ENCODE results near the gene CRMP1. TPM values are rescaled to one million over a fixed set of nuclear protein-coding genes. Genes with fewer than 3 reads are reported as not detected.

The CRMP1 gene
- total RNA-seq, 4 donors from 2014 or later = 0.28 to 1.9 (median 0.44) TPM; not detected in 1

DNA sequence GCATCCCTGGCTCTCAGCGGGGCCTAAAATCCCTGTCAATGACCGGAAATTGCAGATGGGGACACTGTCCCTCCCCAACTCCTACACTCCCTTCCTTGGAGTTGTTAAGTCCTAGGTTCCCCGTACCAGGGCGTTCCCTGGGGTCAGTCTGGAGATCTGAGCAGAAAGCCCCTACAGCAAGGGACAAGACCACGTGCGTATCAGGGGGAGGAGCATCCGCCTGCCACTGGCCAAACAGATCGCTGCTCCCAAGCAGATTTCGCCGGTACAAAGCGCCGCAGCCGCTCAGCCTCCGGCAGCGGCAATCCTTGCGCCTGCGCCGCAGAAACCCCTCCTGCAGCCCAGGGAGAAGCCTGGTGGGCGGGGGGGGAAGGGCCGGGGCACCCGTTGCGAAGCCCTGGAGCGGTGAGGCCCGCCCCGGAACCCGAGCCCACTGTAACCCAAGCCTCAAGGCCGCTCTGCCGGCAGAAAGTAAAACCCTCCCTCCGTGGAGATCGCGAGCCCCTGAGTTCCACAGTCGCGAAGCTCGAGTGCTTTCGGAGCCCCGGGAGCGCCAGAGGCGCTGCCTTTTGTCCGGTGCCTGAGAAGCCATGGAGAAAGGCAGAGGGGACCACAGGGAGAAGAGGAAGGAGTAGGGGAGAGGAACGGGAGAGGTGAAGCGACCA is 2.7 kb downstream of the CRMP1 start:
- no peak for ATAC-seq (ENCODE audit: low FRiP score)
- TF ChIP-seq, protein P1, sequence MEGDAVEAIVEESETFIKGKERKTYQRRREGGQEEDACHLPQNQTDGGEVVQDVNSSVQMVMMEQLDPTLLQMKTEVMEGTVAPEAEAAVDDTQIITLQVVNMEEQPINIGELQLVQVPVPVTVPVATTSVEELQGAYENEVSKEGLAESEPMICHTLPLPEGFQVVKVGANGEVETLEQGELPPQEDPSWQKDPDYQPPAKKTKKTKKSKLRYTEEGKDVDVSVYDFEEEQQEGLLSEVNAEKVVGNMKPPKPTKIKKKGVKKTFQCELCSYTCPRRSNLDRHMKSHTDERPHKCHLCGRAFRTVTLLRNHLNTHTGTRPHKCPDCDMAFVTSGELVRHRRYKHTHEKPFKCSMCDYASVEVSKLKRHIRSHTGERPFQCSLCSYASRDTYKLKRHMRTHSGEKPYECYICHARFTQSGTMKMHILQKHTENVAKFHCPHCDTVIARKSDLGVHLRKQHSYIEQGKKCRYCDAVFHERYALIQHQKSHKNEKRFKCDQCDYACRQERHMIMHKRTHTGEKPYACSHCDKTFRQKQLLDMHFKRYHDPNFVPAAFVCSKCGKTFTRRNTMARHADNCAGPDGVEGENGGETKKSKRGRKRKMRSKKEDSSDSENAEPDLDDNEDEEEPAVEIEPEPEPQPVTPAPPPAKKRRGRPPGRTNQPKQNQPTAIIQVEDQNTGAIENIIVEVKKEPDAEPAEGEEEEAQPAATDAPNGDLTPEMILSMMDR (IDR thresholded peaks at IDR 0.05) = no peak
- DNase-seq (ENCODE audit: low spot score) = no peak

DNA sequence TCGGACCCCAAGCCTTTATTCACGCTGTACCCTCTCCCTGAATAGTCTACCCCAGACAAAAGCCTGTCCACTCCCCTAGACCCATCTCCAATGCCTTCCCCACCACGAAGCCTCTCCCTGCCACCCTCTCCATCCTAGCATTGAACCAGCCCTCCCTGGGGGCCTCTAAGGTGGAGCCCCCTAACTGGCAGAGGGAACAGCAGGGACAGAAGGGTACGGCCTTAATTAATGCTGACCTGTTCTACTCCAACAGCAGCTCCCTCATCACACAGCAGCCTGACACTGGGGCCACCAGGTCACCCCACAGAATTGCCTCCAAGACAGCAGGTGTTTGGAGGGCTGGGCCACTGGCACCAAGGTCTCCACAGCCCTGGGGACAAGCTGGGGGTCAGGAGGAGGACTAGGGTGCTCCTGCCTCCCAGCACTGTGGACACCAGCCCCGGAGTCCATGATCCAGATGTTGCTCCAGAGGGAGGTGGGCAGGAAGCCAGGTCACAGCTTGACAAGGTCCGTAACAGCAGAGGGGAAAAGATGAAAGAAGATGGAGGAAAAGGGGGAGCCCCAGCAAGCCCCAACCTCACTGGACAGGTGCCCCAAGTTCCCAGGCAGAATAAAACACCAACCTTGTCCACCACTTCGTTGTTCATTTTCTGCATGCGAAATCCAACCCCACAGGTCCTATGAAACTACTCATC is 3.7 kb downstream of the CRMP1 start:
- TF ChIP-seq, protein P1 (IDR thresholded peaks at IDR 0.05) = no peak
- no peak for ATAC-seq (ENCODE audit: low FRiP score)
- no peak for DNase-seq (ENCODE audit: low spot score)

GRCh38 chr4:5888222-5889001 is 4.5 kb downstream of the CRMP1 start:
- no peak for ATAC-seq (ENCODE audit: low FRiP score)
- TF ChIP-seq, protein P1 (IDR thresholded peaks at IDR 0.05) = no peak
- no peak for DNase-seq (ENCODE audit: low spot score)

- peak; percentile 35 for ATAC-seq (ENCODE audit: low FRiP score)
- TF ChIP-seq, protein P1 (IDR thresholded peaks at IDR 0.05) = no peak
- DNase-seq (ENCODE audit: low spot score) = no peak
Observed at GRCh38 chr4:5887361-5888221, 5.3 kb downstream of the CRMP1 start.

DNA sequence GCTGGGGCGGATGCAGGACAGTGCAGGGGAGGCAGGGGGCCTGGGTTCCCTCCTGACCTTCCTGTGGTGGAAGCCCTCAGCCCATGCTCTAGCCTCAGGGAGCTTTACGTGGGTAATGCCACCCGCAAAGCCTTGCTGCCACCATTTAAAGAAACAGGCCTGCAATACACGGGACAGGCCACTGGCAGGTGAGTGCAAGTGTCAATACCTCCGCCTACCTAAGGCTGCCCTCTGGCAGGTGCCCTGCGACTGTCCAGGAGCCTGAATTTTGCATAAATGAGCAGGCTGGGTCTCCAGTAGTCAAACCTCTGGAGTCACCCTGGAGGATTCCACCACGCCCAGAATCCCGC is 5.9 kb downstream of the CRMP1 start:
- TF ChIP-seq, protein P1 (IDR thresholded peaks at IDR 0.05) = no peak
- no peak for ATAC-seq (ENCODE audit: low FRiP score)
- no peak for DNase-seq (ENCODE audit: low spot score)

DNA sequence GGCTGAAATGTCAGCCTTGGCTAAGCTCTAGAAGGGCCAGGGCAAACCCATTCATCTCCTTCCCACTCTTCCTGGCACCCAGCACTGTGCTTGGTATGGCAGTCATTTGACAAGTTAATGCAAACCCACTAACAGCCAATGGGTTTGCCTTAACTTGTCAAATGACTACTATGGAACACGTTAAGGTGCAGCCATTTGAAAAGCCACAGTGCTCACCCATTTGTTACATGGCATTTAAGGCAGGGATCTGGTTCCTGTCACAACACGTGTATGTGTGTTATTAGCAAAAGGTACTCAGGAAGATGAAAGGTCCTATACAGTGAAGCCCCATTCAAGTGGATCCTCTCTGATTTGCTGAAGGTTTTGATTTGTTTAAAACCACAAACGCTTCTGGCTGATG is 7.2 kb downstream of the CRMP1 start:
- ATAC-seq (ENCODE audit: low FRiP score) = no peak
- DNase-seq (ENCODE audit: low spot score) = no peak
- TF ChIP-seq, protein P1 (IDR thresholded peaks at IDR 0.05) = no peak

All from omental fat pad (tissue), 4 donors.